ENCODE results near the gene XYLB.

GRCh38 chr3:38397320-38397719 lies 50.7 kb downstream of the XYLB start:
- TF ChIP-seq POLR2A (IDR thresholded peaks at IDR 0.05; ENCODE audit: low read length) (no peak), GATA1 (IDR thresholded peaks at IDR 0.05; ENCODE audit: low read depth, low read length) (no peak)
